ENCODE data around the gene CRBN. TPM values are rescaled to one million over a fixed set of nuclear protein-coding genes. Genes with fewer than 3 reads are reported as not detected.

CRBN gene
- total and polyA plus RNA-seq, 8 donors: 16.4 to 864 (median 62.6) TPM

GRCh38 chr3:3191675-3192285 lies 12.3 kb upstream of the CRBN start:
- Histone ChIP-seq H3K4me3 (no peak overlapping the region), H3K9me3 (peaks cover 0 to 3% (median 3%) of the 10 kb centered on the region in 4 donors), H3K4me1 (peaks cover 4 to 12% (median 7%) of the 10 kb centered on the region in 4 donors), H3K27ac (no peak overlapping the region), H3K27me3 (no peaks in the 10 kb centered on the region), H3K36me3 (no peaks in the 10 kb centered on the region)
- peak; percentile 50 to 63 for DNase-seq
- 8 to 27% (median 15%) methylated on average over 4 of the region's 4 CpGs for WGBS, 5 donors
- TF ChIP-seq POLR2AphosphoS5 (IDR thresholded peaks at IDR 0.05) (peak in 2 of 3 donors; percentile 33 to 76), CTCF (IDR thresholded peaks at IDR 0.05) (no peak), POLR2A (IDR thresholded peaks at IDR 0.05) (no peak)
- intact Hi-C loops (cut with DNase I; ENCODE audit: low total_unique reads): no loop called here

- TF ChIP-seq POLR2A (IDR thresholded peaks at IDR 0.05): no peak
- no peak for TF ChIP-seq EP300 (IDR thresholded peaks at IDR 0.05)
- no peak for TF ChIP-seq POLR2AphosphoS5 (IDR thresholded peaks at IDR 0.05)
- TF ChIP-seq CTCF (IDR thresholded peaks at IDR 0.05): no peak
- intact Hi-C loops (cut with DNase I; ENCODE audit: low total_unique reads): no loop called here
- Histone ChIP-seq H3K27ac (no peak overlapping the region), H3K27me3 (no peaks in the 10 kb centered on the region), H3K36me3 (no peaks in the 10 kb centered on the region), H3K4me3 (no peak overlapping the region), H3K4me1 (peaks cover 4 to 12% (median 7%) of the 10 kb centered on the region in 4 donors), H3K9me3 (peaks cover 0 to 11% (median 8%) of the 10 kb centered on the region in 4 donors)
- 50 to 94% (median 63%) methylated on average over 1 of the region's 1 CpG for WGBS, 5 donors
- no peak for DNase-seq
These were observed 10.5 kb upstream of the CRBN start for GRCh38 chr3:3189961-3190360.

GRCh38 chr3:3189102-3189727 lies 9.7 kb upstream of the CRBN start:
- TF ChIP-seq POLR2AphosphoS5 (IDR thresholded peaks at IDR 0.05) (no peak), EP300 (IDR thresholded peaks at IDR 0.05) (no peak)
- H3K4me1 ChIP-seq: peaks cover 4 to 12% (median 7%) of the 10 kb centered on the region in 4 donors
- H3K36me3 ChIP-seq: no peaks in the 10 kb centered on the region
- peaks cover 0 to 11% (median 8%) of the 10 kb centered on the region in 4 donors for H3K9me3 ChIP-seq
- WGBS, 5 donors: 43 to 69% (median 50%) methylated on average over 1 of the region's 1 CpG
- intact Hi-C loops (cut with DNase I; ENCODE audit: low total_unique reads): no loop called here
- H3K27me3 ChIP-seq: no peaks in the 10 kb centered on the region
- DNase-seq: peak in 1 of 2 donors; percentile 48
- no peak overlapping the region for H3K4me3 ChIP-seq
- H3K27ac ChIP-seq: no peak overlapping the region

GRCh38 chr3:3184876-3185275 lies 5.4 kb upstream of the CRBN start:
- H3K9me3 ChIP-seq: peaks cover 0 to 11% (median 8%) of the 10 kb centered on the region in 4 donors
- H3K27ac ChIP-seq: no peak overlapping the region
- no peak for DNase-seq
- H3K36me3 ChIP-seq: no peaks in the 10 kb centered on the region
- no peaks in the 10 kb centered on the region for H3K27me3 ChIP-seq
- TF ChIP-seq CTCF (IDR thresholded peaks at IDR 0.05) (no peak), EP300 (IDR thresholded peaks at IDR 0.05) (no peak), POLR2AphosphoS5 (IDR thresholded peaks at IDR 0.05) (no peak), POLR2A (IDR thresholded peaks at IDR 0.05) (no peak)
- intact Hi-C loops (cut with DNase I; ENCODE audit: low total_unique reads): no loop called here
- 40 to 57% (median 51%) methylated on average over 2 of the region's 2 CpGs for WGBS, 5 donors
- H3K4me3 ChIP-seq: no peak overlapping the region
- H3K4me1 ChIP-seq: peaks cover 0 to under 1% (median 0%) of the 10 kb centered on the region in 4 donors

- TF ChIP-seq EP300 (IDR thresholded peaks at IDR 0.05) (no peak), CTCF (IDR thresholded peaks at IDR 0.05) (no peak), POLR2A (IDR thresholded peaks at IDR 0.05) (no peak), POLR2AphosphoS5 (IDR thresholded peaks at IDR 0.05) (no peak)
- peaks cover 14 to 38% (median 34%) of the 10 kb centered on the region in 4 donors for H3K4me1 ChIP-seq
- intact Hi-C loops (cut with DNase I; ENCODE audit: low total_unique reads): no loop called here
- no peak overlapping the region for H3K27ac ChIP-seq
- H3K9me3 ChIP-seq: no peaks in the 10 kb centered on the region
- no peak overlapping the region for H3K4me3 ChIP-seq
- WGBS, 5 donors: 74 to 81% (median 77%) methylated on average over 9 of the region's 9 CpGs
- no peaks in the 10 kb centered on the region for H3K27me3 ChIP-seq
- DNase-seq: no peak
- peaks cover 0 to 11% (median 10%) of the 10 kb centered on the region in 4 donors for H3K36me3 ChIP-seq
These were observed 965 bp upstream of the CRBN start for GRCh38 chr3:3180456-3180855.
